Body of pancreas (tissue), 4 donors: ENCODE results near the gene TSPAN10.

ENCODE experiments used
- CTCF ChIP-seq, 7 experiments: fragments of 450-650 bp in 4 of 7; fragments of 200-600 bp in 3 of 7; sonication (generic) in 3 of 7; IDR thresholded peaks; one replicate each; pipeline ENCODE4 v1.5.1; 2016 to 2019; ENCODE audit warnings: antibody characterized with exemption in 7 of 7
- POLR2A ChIP-seq, 3 donors: fragments of 450-650 bp; IDR thresholded peaks; one replicate each; pipeline ENCODE4 v1.6.1; 2016; ENCODE audit warnings: antibody characterized with exemption in 3 of 3, mild to moderate bottlenecking in 2 of 3

- TF ChIP-seq CTCF (IDR thresholded peaks at IDR 0.05) (no peak), POLR2A (IDR thresholded peaks at IDR 0.05) (no peak)
Observed at GRCh38 chr17:81697261-81698044, 60.5 kb downstream of the TSPAN10 start.
